Keratinocyte (primary cell): ENCODE measurements around the gene LAMB4. TPM values are rescaled to one million over a fixed set of nuclear protein-coding genes. Genes with fewer than 3 reads are reported as not detected.
A peak's percentile ranks its signal among the peaks of the same experiment; 100 is the strongest.

Experiments
- DNase-seq: peaks from one replicate; pipeline ENCODE4 v3.0.0-alpha.2; 2011; ENCODE audit warnings: low read depth, missing footprints, low spot score
- FAIRE-seq: peaks from 2 replicates; lab custom pipeline; 2011; peaks lifted over from hg19 to GRCh38; lab: Jason Lieb, UNC
- H2AFZ ChIP-seq: 2 replicates; pipeline ENCODE4 v1.6.0; 2012; ENCODE audit warnings: low read length, control low read depth, inconsistent platforms; ENCODE audit not compliant: control insufficient read depth
- H3K27ac ChIP-seq: 2 replicates; pipeline ENCODE4 v1.5.1; 2011; ENCODE audit warnings: low read length; ENCODE audit not compliant: control insufficient read depth, insufficient read depth
- H3K27me3 ChIP-seq: 3 replicates; pipeline ENCODE4 v1.6.0; 2011; ENCODE audit warnings: low read length; ENCODE audit not compliant: control insufficient read depth, insufficient read depth; ENCODE audit errors: extremely low read depth
- H3K36me3 ChIP-seq, 2 experiments: 2 replicates in 1 of 2; 3 replicates in 1 of 2; pipeline ENCODE4 v1.5.1; 2011; ENCODE audit warnings: low read length in 2 of 2, mild to moderate bottlenecking in 1 of 2; ENCODE audit not compliant: control insufficient read depth in 2 of 2, insufficient read depth in 2 of 2; ENCODE audit errors: extremely low read depth in 1 of 2
- H3K4me1 ChIP-seq: 3 replicates; pipeline ENCODE4 v1.5.1; 2011; ENCODE audit warnings: low read length; ENCODE audit not compliant: control insufficient read depth, insufficient read depth; ENCODE audit errors: extremely low read depth
- H3K4me2 ChIP-seq: 3 replicates; pipeline ENCODE4 v1.6.0; 2011; ENCODE audit warnings: low read depth, low read length; ENCODE audit not compliant: control insufficient read depth, insufficient read depth; ENCODE audit errors: extremely low read depth
- H3K4me3 ChIP-seq, 3 experiments: fragments of 200-600 bp in 1 of 3; sonication (generic) in 1 of 3; 2 replicates in 2 of 3; 3 replicates in 1 of 3; pipeline ENCODE4 v1.5.1; 2011 to 2016; ENCODE audit warnings: low read length in 3 of 3, mild to moderate bottlenecking in 3 of 3, control low read depth in 2 of 3, inconsistent platforms in 1 of 3, low read depth in 1 of 3, mixed read lengths in 1 of 3, mixed run types in 1 of 3, moderate library complexity in 1 of 3; ENCODE audit not compliant: control insufficient read depth in 2 of 3, insufficient read depth in 2 of 3; ENCODE audit errors: extremely low read depth in 1 of 3
- H3K79me2 ChIP-seq: 2 replicates; pipeline ENCODE4 v1.6.0; 2012; ENCODE audit warnings: low read length; ENCODE audit not compliant: control insufficient read depth, insufficient read depth
- H3K9ac ChIP-seq: 3 replicates; pipeline ENCODE4 v1.6.0; 2011; ENCODE audit warnings: low read length; ENCODE audit not compliant: control insufficient read depth, insufficient read depth; ENCODE audit errors: extremely low read depth
- H3K9me1 ChIP-seq: 3 replicates; pipeline ENCODE4 v1.6.0; 2011; ENCODE audit warnings: low read length; ENCODE audit not compliant: control insufficient read depth, insufficient read depth; ENCODE audit errors: extremely low read depth
- H3K9me3 ChIP-seq: 2 replicates; pipeline ENCODE4 v1.5.1; 2012; ENCODE audit warnings: low read depth, low read length; ENCODE audit not compliant: control insufficient read depth
- H4K20me1 ChIP-seq: 3 replicates; pipeline ENCODE4 v1.6.0; 2011; ENCODE audit warnings: low read length; ENCODE audit not compliant: control insufficient read depth, insufficient read depth; ENCODE audit errors: extremely low read depth
- CTCF ChIP-seq, 3 experiments: IDR thresholded peaks in 1 of 3; conservative IDR thresholded peaks in 1 of 3; optimal IDR thresholded peaks in 1 of 3; 2 replicates in 2 of 3; 3 replicates in 1 of 3; pipeline versions ENCODE3 to v1.5.1; 2011; ENCODE audit warnings: low read length in 3 of 3, mild to moderate bottlenecking in 3 of 3, moderate library complexity in 2 of 3, control low read depth in 1 of 3, inconsistent platforms in 1 of 3; ENCODE audit not compliant: insufficient read depth in 2 of 3; ENCODE audit errors: extremely low read depth in 1 of 3
- EZH2 ChIP-seq: IDR thresholded peaks from one replicate; pipeline ENCODE4 v1.6.1; 2012; ENCODE audit warnings: inconsistent platforms, mild to moderate bottlenecking, low read length, moderate library complexity
- dilution Hi-C: fragments of 300-500 bp; cut with MboI; formaldehyde crosslinking; loops from one replicate; pipeline ENCODE4 v1.7.0; 2020; ENCODE audit warnings: low sequenced_read_pairs; ENCODE audit not compliant: extremely low pct_ligation_motif_present
- polyA plus RNA-seq, 5 experiments: library from polyadenylated mRNA; depleted of rRNA in 3 of 5; stranded (reverse) in 3 of 5; stranded (forward) in 1 of 5; unstranded in 1 of 5; fragments of >200 nt; gene quantifications; 1 replicate in 1 of 5; 2 replicates in 3 of 5; 3 replicates in 1 of 5; pipeline versions ENCODE4 v1.2.1 to v1.2.3, GENCODE V29; 2011 to 2012; ENCODE audit warnings: missing spikeins in 2 of 5, low read depth in 1 of 5, low replicate concordance in 1 of 5

The LAMB4 gene
- polyA plus RNA-seq, 1 donor (not counting 4 experiments of a cell fraction or from before 2014, with no cell fraction given): 3.7 TPM

GRCh38 chr7:108063520-108063933 is 66.6 kb downstream of the LAMB4 start:
- Histone ChIP-seq H3K4me2 (no peak overlapping the region), H3K9me3 (no peaks in the 10 kb centered on the region), H3K9me1 (no peaks in the 10 kb centered on the region), H3K4me1 (no peaks in the 10 kb centered on the region), H4K20me1 (no peaks in the 10 kb centered on the region), H3K36me3 (no peaks in the 10 kb centered on the region), H2AFZ (no peak overlapping the region), H3K4me3 (no peak overlapping the region), H3K9ac (no peak overlapping the region), H3K27me3 (no peaks in the 10 kb centered on the region), H3K79me2 (no peaks in the 10 kb centered on the region), H3K27ac (no peak overlapping the region)
- TF ChIP-seq EZH2 (no peak), CTCF (optimal IDR thresholded peaks at IDR 0.05 in 1 of 3, IDR thresholded peaks at IDR 0.05 in 1 of 3, conservative IDR thresholded peaks at IDR 0.05 in 1 of 3; ENCODE audit: extremely low read depth in 1 of 3, insufficient read depth in 2 of 3, low read length in 3 of 3) (peak in 2 of 3 experiments; percentile 8 to 18)
- dilution Hi-C loops: no loop called here
- FAIRE-seq (no peak), DNase-seq (no peak)

GRCh38 chr7:108062250-108063014 is 67.7 kb downstream of the LAMB4 start:
- FAIRE-seq (no peak), DNase-seq (no peak)
- no peak overlapping the region for H3K4me2 ChIP-seq
- TF ChIP-seq EZH2 (no peak), CTCF (optimal IDR thresholded peaks at IDR 0.05 in 1 of 3, IDR thresholded peaks at IDR 0.05 in 1 of 3, conservative IDR thresholded peaks at IDR 0.05 in 1 of 3; ENCODE audit: extremely low read depth in 1 of 3, insufficient read depth in 2 of 3, low read length in 3 of 3) (no peak)
- H3K4me3 ChIP-seq: no peak overlapping the region
- no peak overlapping the region for H3K9ac ChIP-seq
- H3K9me3 ChIP-seq: no peaks in the 10 kb centered on the region
- H2AFZ ChIP-seq: no peak overlapping the region
- no peak overlapping the region for H3K27ac ChIP-seq
- no peaks in the 10 kb centered on the region for H3K4me1 ChIP-seq
- dilution Hi-C loops: no loop called here
- no peaks in the 10 kb centered on the region for H3K27me3 ChIP-seq
- H3K9me1 ChIP-seq: no peaks in the 10 kb centered on the region
- H3K79me2 ChIP-seq: no peaks in the 10 kb centered on the region
- H4K20me1 ChIP-seq: no peaks in the 10 kb centered on the region
- no peaks in the 10 kb centered on the region for H3K36me3 ChIP-seq
